NOMO-1 (cell line): ENCODE measurements around the gene EEPD1.

Experiments
- DNase-seq, 2 experiments: peaks; one replicate each; lab custom pipeline; 2025; ENCODE audit not compliant: unreplicated experiment in 2 of 2; lab: John Stamatoyannopoulos, UW

Gene EEPD1

GRCh38 chr7:36154255-36155212 is 1.5 kb downstream of the EEPD1 start:
- DNase-seq: no peak

GRCh38 chr7:36155811-36156361 is 2.8 kb downstream of the EEPD1 start:
- DNase-seq: no peak

GRCh38 chr7:36157527-36158320 is 4.7 kb downstream of the EEPD1 start:
- DNase-seq: no peak

- no peak for DNase-seq
Observed at GRCh38 chr7:36158321-36158605, 5.2 kb downstream of the EEPD1 start.

- DNase-seq: no peak
Observed at GRCh38 chr7:36159618-36160017, 6.6 kb downstream of the EEPD1 start.

- no peak for DNase-seq
Observed at GRCh38 chr7:36160313-36160712, 7.3 kb downstream of the EEPD1 start.

GRCh38 chr7:36161996-36162395 is 8.9 kb downstream of the EEPD1 start:
- no peak for DNase-seq

GRCh38 chr7:36165059-36165458 is 12.0 kb downstream of the EEPD1 start:
- DNase-seq: peak; percentile 79 to 94

GRCh38 chr7:36165802-36166201 is 12.7 kb downstream of the EEPD1 start:
- DNase-seq: no peak

- DNase-seq: no peak
Observed at GRCh38 chr7:36167403-36168050, 14.5 kb downstream of the EEPD1 start.

GRCh38 chr7:36171503-36171902 is 18.4 kb downstream of the EEPD1 start:
- peak; percentile 12 to 77 for DNase-seq

GRCh38 chr7:36175886-36176285 is 22.8 kb downstream of the EEPD1 start:
- peak; percentile 67 to 77 for DNase-seq

GRCh38 chr7:36176697-36177096 is 23.6 kb downstream of the EEPD1 start:
- no peak for DNase-seq

GRCh38 chr7:36180121-36180520 is 27.1 kb downstream of the EEPD1 start:
- no peak for DNase-seq

- DNase-seq: no peak
Observed at GRCh38 chr7:36181668-36182067, 28.6 kb downstream of the EEPD1 start.

- DNase-seq: no peak
Observed at GRCh38 chr7:36182854-36183604, 30.0 kb downstream of the EEPD1 start.

GRCh38 chr7:36185092-36185491 is 32.0 kb downstream of the EEPD1 start:
- DNase-seq: no peak

GRCh38 chr7:36185756-36186155 is 32.7 kb downstream of the EEPD1 start:
- DNase-seq: no peak

GRCh38 chr7:36186359-36187121 is 33.5 kb downstream of the EEPD1 start:
- no peak for DNase-seq

- no peak for DNase-seq
Observed at GRCh38 chr7:36188266-36188665, 35.2 kb downstream of the EEPD1 start.
